LoVo (cell line): ENCODE results near the gene CD1C.
"Not testable (repeated sequence)": the region's sequence is repeated elsewhere in the genome, so short reads cannot be mapped to it uniquely, and the experiment has no call there.

Source experiments
- DNase-seq: peaks from one replicate; pipeline ENCODE4 v3.0.0-alpha.2; 2016; ENCODE audit warnings: low spot score

CD1C gene

DNA sequence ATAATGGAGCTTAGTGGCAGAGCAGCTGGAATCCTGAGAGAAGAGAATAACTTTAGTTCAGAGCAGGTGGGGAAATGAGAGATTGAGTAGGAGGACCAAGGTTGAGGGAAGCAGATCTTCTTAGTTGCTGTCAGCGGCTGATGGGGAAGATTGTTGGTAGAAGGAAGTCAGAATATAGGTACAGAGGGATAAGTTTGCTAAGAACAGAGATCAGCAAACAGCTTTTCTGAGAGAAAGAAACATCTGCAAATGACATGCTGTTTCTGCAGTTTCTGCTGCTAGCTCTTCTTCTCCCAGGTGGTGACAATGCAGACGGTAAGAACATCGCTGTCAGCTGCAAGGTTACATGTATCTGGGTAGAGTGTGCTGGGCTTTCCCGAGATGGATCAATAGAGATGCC is at the start of gene CD1C:
Gene CD1C, plus strand, starts transcription at position 113 of the 400 bp plus-strand sequence. Its CDS starts 142 bp downstream, at position 255.
- DNase-seq, result no peak

DNA sequence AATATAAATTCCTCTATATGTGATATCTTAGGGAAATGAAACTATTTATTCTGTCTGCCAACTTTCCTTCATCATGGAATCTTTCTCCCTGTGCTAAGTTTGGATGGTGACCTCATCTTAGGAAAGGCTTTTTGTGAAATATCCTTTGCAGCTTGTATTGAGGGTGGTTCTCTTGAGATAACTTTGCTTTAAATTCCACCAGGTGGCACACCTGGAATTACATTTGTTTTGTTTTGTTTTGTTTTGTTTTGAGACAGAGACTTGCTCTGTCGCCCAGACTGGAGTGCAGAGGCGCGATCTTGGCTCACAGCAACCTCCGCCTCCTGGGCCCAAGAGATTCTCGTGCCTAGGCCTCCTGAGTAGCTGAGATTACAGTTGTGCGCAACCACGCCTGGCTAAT is 43.1 kb upstream of the CD1C start:
- DNase-seq, result no peak

DNA sequence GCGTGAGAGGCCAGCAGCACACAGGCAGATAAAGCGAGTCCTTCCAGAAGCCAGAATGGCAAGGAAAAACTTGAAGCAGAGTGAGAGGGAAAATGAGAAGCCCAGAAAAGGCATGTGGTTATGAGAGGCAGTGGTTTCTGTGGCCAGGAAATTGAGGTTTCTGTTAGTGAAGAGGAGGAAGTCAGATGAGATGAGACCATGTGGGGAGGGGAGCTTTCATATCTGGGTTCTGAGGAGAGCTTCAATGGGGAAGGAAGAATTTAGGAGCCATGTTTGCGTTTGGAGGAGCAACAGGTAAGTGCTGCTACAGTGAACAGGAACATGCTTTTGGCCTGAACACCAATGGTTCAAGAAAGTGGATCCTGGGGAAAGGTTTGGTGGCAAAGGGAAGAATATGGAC is 41.6 kb upstream of the CD1C start:
- DNase-seq, result no peak

DNA sequence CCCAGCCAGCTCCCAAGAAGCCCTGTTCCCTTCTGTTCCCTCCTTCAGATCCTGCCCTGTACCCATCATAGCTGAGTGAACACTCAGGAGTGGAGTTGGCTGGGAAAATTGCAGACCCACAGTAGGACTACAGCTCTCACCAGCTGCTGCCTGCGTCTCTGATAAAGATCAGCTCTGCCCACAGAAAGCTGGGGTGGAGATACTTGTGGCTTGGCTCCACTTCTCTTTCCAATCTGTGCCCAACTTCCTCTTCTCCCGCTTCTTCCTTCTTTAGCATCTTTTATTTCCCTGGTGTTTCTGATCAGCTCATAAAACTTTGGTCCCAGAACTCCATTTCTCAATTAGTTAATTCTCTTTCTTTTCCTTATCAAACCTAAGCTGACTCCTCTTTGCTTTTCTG is 41.0 kb upstream of the CD1C start:
- no peak for DNase-seq

DNA sequence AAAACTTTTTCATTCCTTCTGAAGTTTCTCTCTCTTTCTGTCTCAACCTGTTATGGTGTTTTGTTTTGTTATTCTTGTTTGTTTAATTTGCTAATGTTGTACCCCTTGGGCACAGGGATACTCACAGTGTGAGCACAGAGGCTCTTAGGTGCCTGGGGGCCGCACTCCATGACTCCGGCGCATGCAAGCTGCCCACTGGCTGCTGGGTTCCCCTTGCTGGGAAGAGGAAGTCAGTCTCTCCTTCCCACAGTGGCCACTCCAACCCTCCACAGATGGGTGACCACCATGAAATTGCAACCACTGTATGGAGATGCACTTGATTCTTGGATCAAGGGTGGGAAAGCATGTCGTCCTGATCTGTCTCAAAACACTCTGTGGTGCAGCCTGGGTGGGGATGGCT is 40.1 kb upstream of the CD1C start:
- DNase-seq, result no peak

DNA sequence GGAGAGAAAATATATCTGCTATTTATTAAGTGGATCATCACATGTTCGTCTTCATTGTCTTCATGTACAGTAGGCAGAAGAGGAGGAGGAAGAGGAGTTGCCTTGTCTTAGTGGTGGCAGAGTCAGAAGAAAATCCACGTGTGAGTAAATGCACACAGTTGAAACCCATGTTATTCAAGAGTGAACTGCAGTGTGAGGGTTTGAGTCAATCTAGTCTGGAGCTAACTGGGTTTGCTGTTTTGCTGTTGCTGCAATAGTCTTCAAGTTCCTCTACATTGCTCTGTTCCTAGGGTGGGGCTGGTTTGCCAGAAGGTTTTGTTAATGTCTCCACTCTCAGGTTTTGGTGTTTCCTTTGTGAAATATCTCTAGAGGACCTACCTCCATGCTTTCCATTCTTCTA is 38.6 kb upstream of the CD1C start:
- no peak for DNase-seq

DNA sequence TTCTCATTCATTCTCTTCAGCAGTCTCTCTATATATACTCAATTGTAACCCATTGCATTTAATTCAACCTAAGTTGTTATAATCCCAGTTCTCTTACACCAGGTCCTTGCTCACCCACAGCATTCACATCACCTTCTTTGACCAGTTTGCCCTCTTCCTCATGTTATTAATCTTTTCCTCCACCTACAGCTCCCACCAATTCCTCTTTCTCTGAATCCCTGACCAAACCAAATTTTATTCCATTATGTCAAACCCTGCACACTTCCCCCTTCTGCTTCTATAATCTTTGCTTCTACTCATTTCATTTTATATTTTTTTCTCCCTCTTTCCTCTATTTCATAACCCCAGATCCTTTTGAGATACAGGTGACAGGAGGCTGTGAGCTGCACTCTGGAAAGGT is 34.1 kb upstream of the CD1C start:
- DNase-seq, result no peak

DNA sequence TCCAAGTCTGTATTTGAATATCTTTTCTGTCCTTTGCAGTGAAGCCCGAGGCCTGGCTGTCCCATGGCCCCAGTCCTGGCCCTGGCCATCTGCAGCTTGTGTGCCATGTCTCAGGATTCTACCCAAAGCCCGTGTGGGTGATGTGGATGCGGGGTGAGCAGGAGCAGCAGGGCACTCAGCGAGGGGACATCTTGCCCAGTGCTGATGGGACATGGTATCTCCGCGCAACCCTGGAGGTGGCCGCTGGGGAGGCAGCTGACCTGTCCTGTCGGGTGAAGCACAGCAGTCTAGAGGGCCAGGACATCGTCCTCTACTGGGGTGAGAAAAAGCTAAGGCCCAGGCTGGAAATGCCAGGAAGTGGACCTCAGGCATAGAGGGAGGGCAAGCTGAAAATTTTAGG is 33.0 kb upstream of the CD1C start:
- not testable (repeated sequence) for DNase-seq

DNA sequence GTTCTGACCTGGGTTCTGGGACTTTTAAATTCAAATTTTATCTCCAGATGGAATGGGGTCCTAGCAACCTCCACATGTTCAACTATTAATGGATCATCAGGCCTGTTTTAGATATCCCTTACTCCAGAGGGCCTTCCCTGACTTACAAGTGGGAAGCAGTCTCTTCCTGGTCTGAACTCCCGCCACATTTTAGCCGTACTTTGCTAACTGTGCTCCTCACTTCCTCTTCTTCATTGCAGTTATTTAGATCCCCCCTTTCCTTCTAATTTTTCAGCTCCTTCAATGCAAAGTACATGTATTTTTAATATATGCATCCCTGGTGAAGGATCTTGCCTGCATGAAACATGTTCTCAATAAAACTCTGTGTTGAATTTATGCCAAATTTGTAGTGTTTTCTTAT is 31.8 kb upstream of the CD1C start:
- no peak for DNase-seq

DNA sequence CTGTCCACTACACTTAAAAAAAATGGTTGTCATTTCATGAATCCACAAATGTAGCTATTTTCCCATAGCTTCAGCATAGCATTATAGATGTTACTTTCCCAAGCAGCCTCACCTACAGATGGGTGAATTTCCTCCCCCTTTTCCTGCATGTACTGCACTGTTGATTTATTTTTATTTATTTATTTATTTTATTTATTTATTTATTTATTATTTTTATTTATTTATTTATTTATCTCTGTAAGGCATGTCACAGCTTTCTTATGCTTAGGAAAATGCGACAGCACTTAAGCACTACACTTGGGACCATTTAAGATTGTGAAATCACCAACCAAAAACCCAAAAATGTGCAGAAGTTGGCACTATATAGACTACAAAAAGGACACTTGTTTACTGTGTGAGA is 30.6 kb upstream of the CD1C start:
- DNase-seq, result no peak

DNA sequence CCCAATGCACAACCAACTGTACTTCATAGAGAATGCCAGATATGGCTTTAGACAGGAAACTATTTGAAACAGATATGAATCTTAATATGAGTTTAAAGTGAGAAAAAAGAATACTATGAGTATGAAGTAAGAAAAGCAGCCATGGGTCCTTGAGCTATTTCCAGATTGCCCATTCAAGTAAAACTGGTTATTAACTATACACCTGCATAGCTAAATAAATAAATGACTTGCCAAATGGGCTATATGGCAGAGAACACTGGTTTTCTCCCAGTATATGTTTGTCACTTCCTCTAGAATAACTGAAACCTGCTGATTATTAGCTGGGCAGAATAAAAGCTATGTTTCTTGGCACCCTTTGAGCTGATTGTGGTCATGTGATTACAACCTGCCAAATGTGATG is 17.0 kb upstream of the CD1C start:
- no peak for DNase-seq

DNA sequence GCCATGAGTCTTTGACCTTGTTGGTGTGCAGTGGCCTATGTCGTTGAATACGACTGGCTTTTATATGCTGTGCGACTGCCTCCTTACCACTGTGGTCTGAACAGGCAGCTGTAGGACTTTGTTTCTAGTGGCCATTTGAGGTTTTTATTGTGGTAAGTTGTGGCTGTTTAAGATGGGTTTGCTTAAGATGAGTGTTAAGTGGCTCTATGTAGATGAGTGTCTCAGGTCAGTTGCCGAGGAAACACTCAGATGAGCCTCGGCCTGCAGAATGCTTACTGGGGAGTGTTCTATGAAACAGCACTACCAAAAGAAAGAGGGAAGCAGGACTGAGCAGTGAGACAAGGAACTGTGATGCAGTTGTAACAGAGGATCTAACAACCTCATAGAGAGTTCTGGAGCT is 14.9 kb upstream of the CD1C start:
- no peak for DNase-seq

DNA sequence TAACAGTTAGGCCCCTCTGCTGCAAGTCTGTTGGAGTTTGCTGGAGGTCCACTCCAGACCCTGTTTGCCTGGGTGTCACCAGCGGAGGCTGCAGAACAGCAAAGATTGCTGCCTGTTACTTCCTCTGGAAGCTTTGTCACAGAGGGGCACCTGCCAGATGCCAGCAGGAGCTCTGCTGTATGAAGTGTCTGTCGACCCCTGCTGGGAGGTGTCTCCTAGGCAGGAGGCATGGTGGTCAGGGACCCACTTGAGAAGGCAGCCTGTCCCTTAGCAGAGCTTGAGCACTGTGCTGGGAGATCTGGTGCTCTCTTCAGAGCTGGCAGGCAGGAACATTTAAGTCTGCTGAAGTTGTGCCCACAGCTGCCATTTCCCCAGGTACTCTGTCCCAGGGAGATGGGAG is 7.3 kb upstream of the CD1C start:
- DNase-seq, result not testable (repeated sequence)

DNA sequence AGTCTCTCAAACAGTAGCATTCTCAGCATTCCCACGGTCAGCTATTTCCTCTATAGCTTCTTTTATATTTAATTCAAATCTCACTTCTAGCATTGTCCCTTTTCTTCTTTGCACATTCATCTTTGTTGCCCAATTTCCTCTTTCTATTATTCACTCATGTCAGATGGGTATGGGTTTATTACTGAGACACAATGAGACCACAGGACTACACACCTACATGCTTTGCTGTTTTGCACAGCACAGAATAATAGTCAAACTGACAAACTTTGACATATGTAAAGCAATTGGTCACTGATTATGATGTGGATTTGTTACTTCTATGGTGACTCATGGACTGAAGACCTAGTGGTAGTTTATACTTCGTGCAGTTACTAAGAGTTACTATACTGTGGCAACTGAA is 5.8 kb upstream of the CD1C start:
- DNase-seq, result no peak

DNA sequence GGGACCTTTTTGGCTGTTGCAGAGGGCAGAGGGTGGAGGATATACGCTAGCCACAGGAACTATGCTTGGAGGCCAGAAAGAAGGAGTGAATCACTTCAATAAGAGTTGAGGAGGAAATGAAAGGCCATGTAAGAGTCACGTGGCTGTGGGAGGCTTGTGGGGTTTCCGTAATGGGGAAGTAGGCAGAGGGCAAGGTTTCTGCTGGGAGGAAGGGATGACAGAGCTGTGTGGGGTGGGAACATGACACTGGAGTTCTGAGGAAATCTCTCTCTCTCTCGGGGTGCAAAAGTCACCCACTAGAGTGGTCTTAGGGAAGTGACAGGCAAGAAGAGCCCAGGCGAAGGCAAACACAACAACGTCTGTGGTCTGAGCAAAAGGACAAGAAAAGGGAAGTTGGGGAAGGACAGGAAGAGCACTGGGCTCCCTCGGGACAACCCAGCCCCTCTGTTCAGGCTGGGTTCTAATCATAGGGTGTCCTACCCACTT is 3.9 kb upstream of the CD1C start:
- no peak for DNase-seq

DNA sequence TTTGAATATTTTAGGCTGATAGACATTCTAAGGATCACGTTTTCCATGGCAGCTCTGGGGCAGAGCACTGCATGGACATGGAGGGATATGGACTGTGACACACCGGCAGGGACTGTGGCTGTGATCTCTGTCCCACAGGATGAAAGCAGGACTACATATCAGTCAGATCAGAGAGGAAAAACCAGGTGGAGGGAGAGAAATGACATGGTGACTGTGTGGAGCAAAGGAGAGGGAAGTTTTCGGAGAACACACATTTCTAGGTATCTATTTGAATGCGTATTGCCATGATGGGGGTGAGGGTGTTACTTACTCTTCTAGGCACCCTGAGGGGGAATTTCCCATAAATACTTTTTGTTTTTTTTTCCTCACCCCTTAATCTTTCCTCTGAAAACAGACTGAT is 3.2 kb upstream of the CD1C start:
- no peak for DNase-seq

DNA sequence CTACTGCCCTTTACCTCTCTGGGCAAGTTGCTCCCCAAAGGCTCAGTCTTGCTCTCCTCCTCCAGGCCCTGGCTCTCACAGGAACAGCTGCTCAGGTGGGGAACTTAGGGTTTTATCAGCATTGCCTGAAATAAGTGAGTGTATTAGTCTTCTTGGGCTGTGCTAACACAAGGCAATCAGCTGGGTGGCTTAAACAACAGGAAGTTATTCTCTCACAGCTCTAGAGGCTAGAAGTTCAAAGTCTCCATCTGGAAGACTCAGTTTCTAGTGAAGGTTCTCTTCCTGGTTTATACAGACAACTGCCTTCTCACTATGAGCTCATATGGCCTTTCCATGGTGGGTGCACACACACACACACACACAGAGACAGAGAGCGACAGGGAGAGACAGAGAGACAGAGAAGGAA is 2.8 kb upstream of the CD1C start:
- no peak for DNase-seq

DNA sequence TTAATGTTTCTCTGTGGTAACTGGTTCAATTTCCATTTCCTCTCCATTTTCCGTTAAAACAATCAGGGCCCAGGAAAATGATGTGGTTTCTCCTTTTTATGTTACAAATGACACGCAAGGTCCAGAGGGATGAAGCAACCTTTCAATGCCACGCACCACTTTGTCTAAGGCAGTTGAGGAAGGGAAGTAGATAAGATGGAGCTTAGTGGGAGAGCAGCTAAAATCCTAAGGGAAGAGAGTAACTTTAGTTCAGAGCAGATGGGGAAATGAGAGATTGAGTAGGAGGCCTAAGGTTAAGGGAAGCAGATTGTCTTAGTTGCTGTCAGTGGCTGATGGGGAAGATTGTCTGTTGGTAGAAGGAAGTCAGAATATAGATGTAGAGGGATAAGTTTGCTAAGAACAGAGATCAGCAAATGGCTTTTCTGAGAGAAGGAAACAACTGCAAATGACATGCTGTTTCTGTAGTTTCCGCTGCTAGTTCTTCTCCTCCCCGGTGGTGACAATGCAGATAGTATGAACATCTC is 660 bp downstream of the CD1C start:
- no peak for DNase-seq

DNA sequence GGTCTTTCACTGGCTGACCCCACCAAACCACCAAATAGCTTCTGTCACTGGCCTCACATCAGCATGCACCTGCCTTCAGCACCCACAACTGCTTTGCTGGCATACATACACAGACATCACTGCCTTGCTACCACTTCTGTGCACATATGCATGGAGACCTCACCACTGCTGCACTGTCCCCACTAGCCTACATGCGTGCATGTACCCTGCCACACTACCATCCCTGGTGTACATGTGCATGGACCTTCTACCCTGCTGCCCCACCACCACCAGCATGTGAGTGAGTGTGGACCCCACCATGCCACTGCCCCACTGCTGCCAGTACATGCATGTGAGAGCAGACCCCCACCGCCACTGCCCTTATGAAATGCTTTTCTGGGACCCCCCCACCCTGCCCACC is 6.1 kb downstream of the CD1C start:
- no peak for DNase-seq

DNA sequence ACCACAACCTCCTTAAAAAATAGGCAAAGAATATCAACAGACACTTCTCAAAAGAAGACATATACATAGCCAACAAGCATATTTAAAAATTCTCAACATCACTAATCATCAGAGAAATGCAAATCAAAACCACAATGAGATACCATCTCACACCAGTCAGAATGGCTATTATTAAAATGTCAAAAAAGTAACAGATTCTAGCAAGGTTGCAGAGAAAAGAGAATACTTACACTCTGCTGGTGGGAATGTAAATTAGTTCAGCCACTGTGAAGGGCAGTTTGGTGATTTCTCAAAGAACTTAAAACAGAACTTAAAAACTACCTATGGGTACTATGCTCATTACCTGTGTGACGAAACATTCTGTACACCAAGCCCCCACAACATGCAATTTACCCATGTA is 20.9 kb downstream of the CD1C start:
- DNase-seq, result no peak

DNA sequence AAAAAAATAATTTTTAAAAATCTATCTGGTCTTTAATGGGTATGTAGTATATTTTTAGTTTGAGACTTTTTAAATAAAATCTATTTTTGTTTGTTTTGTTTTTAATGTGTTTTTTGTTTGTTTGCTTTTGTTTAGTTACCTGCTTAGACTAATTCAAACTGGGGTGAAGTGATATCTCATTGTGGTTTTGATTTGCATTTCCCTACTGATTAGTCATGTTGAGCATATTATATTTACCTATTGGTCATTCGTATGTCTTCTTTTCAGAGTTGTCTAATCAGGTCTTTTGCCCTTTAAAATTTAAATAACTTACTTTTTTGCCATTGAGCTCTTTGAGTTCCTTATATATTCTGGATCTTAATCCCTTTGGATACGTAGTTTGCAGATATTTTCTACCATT is 21.3 kb downstream of the CD1C start:
- no peak for DNase-seq

DNA sequence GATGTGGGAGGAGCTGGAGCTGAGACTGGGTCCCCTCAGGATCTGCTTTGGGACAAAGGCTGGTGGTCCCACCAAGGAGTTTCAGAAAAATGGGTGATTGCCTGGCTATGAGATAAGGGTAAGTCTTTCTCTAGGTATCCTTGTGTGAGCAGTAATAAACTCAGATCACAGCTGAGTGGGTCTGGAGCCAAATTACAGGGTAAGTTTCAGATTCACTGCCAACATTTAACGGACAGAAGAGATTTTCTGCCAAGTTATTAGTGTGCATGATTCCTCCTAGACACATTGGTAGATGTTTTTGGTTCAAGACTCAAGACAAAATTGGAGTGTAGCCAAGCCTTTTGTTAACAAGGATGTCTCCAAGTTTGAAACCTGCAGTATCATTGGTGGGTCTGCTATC is 34.1 kb downstream of the CD1C start:
- no peak for DNase-seq

DNA sequence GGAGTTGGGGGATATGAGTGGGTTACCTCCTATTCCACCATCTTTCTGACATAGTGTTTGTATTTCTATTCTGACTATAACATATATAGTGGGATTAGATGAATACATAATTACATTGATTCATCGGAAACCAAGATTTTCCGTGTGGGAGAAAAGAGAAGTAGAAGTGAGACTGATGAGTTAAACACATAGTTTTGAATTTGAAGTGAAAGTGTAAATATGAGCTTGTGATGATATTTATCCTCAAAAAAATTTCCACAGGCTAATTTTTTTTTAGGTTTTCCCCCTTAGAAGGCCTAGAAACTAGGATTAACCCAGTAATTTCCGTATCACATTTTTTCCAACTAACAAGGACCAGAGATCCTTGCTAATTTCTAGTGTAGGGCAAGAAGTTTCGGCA is 34.7 kb downstream of the CD1C start:
- DNase-seq, result no peak

DNA sequence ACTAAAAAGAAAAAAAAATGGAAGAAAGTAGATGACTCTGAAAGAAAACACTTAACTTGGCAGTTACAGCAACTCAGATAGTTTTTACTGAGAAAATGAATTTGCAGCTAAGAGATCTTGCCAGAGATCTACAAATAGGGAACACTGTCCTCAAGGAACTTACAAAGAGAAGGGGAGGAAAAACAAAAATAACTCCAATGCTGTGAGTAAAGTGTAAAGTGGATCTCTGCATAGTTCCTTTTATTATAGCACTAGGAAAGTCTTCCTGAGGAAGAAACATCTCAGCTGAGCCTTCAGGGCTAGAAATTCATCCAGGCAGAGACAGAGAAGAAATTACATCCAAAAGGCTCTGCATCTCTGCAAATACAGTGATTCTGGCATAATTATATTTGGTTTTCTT is 37.8 kb downstream of the CD1C start:
- no peak for DNase-seq

DNA sequence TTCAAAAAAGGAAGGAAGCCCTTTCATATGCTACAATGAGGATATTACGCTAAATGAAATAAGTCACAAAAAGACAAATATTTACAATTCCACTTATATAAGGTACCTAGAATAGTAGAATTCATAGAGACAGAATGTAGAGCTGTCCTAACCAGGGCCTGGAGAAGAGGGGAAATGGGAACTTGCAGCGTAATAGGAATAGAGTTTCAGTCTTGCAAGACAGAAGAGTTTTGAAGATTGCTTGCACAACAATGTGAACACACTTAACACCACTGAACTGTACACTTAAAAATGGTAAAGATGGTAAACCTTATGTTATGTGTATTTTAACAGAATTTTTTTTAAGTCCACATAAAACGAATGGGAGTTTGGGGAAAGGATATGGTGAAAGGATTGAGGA is 38.7 kb downstream of the CD1C start:
- DNase-seq, result no peak
